HepG2 (cell line): ENCODE results near the gene HPS6. TPM values are rescaled to one million over a fixed set of nuclear protein-coding genes. Genes with fewer than 3 reads are reported as not detected.

Experiments
- ATAC-seq: fragments of 200-7000 bp; cut with Tn5 transposase; 3 replicates; pipeline ENCODE4 v1.9.1; 2020; ENCODE audit warnings: mild to moderate bottlenecking, moderate library complexity
- BruUV-seq: library from RNA; stranded (reverse); fragments of 400-500 nt; replicated peaks from 2 replicates; lab custom pipeline; 2021; lab: Mats Ljungman, UMichigan
- CTCF ChIA-PET: fragments of 300-600 bp; formaldehyde crosslinking; extraction: SDS; loops from one replicate; lab custom pipeline; 2021; ENCODE audit warnings: low total read pairs, inconsistent platforms, low intra/inter-chr PET ratio; lab: Yijun Ruan, JAX
- POLR2A ChIA-PET: fragments of 350-600 bp; sonication (Branson Sonifier 250); formaldehyde crosslinking; loops from one replicate; lab custom pipeline; 2020; ENCODE audit warnings: antibody characterized with exemption, inconsistent platforms; lab: Yijun Ruan, JAX
- DNase-seq: peaks from one replicate; pipeline ENCODE4 v3.0.0-alpha.2; 2015; ENCODE audit warnings: low spot score
- FAIRE-seq: peaks from 3 replicates; lab custom pipeline; 2011; peaks lifted over from hg19 to GRCh38; lab: Jason Lieb, UNC
- H2AFZ ChIP-seq: one replicate; pipeline ENCODE4 v1.6.1; 2011; ENCODE audit warnings: low read length, inconsistent platforms
- H3K27ac ChIP-seq: fragments of 300-600 bp; 3 replicates; pipeline ENCODE4 v1.8.0; 2011; ENCODE audit warnings: mixed run types, mild to moderate bottlenecking, mixed read lengths, low read length, inconsistent platforms; ENCODE audit not compliant: insufficient read depth; ENCODE audit errors: extremely low read length
- H3K27me3 ChIP-seq, 2 experiments: fragments of 200-600 bp in 1 of 2; 2 replicates in 1 of 2; 3 replicates in 1 of 2; pipeline versions ENCODE4 v1.6.0 to v1.8.0; 2011; ENCODE audit warnings: low read length in 2 of 2, mild to moderate bottlenecking in 2 of 2, moderate library complexity in 2 of 2, inconsistent platforms in 1 of 2; ENCODE audit not compliant: insufficient read depth in 2 of 2, control insufficient read depth in 1 of 2
- H3K36me3 ChIP-seq, 2 experiments: fragments of 200-600 bp in 1 of 2; replicated peaks in 1 of 2; 2 replicates in 1 of 2; 3 replicates in 1 of 2; pipeline versions ENCODE4 v1.5.1 to v1.8.0; 2011; ENCODE audit warnings: low read length in 2 of 2, inconsistent platforms in 1 of 2; ENCODE audit not compliant: insufficient read depth in 2 of 2, control insufficient read depth in 1 of 2
- H3K4me1 ChIP-seq: 2 replicates; pipeline ENCODE4 v1.5.1; 2012; ENCODE audit warnings: low read length, inconsistent platforms; ENCODE audit not compliant: insufficient read depth
- H3K4me2 ChIP-seq: 2 replicates; pipeline ENCODE4 v1.6.0; 2011; ENCODE audit warnings: low read depth, low read length, inconsistent platforms
- H3K4me3 ChIP-seq, 3 experiments: fragments of 200-600 bp in 1 of 3; sonication (generic), shearing (Covaris generic) in 1 of 3; replicated peaks in 1 of 3; 2 replicates each; pipeline ENCODE4 v1.5.1; 2011 to 2016; ENCODE audit warnings: low read length in 3 of 3, inconsistent platforms in 2 of 3, low read depth in 2 of 3, mild to moderate bottlenecking in 2 of 3, control low read depth in 1 of 3, mixed read lengths in 1 of 3; ENCODE audit not compliant: insufficient read depth in 1 of 3
- H3K79me2 ChIP-seq: one replicate; pipeline ENCODE4 v1.6.1; 2011; ENCODE audit warnings: low read length, inconsistent platforms; ENCODE audit not compliant: insufficient read depth
- H3K9ac ChIP-seq: 2 replicates; pipeline ENCODE4 v1.6.0; 2011; ENCODE audit warnings: mild to moderate bottlenecking, low read depth, low read length, inconsistent platforms; ENCODE audit not compliant: insufficient read depth
- H3K9me3 ChIP-seq: 2 replicates; pipeline ENCODE4 v1.5.1; 2012; ENCODE audit warnings: mild to moderate bottlenecking, low read length
- H4K20me1 ChIP-seq: 2 replicates; pipeline ENCODE4 v1.6.0; 2011; ENCODE audit warnings: inconsistent platforms, mild to moderate bottlenecking, low read length, moderate library complexity; ENCODE audit not compliant: insufficient read depth
- CHD2 ChIP-seq: IDR thresholded peaks from 2 replicates; pipeline ENCODE4 v1.6.1; 2011; ENCODE audit warnings: low read depth, low read length, improper control_type of control experiment
- MED1 ChIP-seq: sonication (generic); formaldehyde crosslinking; IDR thresholded peaks from 2 replicates; pipeline ENCODE4 v1.4.0; 2020; ENCODE audit warnings: missing genetic modification reagents
- PHF5A ChIP-seq: IDR thresholded peaks from one replicate; pipeline ENCODE4 v1.6.1; 2018; ENCODE audit warnings: low read depth, missing genetic modification reagents; ENCODE audit not compliant: unreplicated experiment
- SMYD3 ChIP-seq: sonication (generic); formaldehyde crosslinking; IDR thresholded peaks from 2 replicates; pipeline ENCODE4 v1.8.1; 2023; ENCODE audit warnings: mild to moderate bottlenecking, missing genetic modification reagents
- SP5 ChIP-seq: IDR thresholded peaks from 2 replicates; pipeline ENCODE4 v1.6.1; 2016; ENCODE audit warnings: low read depth, borderline replicate concordance
- SRSF1 ChIP-seq: fragments of 200-400 bp; formaldehyde crosslinking; optimal IDR thresholded peaks from 2 replicates; pipeline ENCODE3; 2017; ENCODE audit warnings: mild to moderate bottlenecking, low read depth, low read length, moderate library complexity
- STAT5B ChIP-seq: sonication (generic); formaldehyde crosslinking; IDR thresholded peaks from 2 replicates; pipeline ENCODE4 v1.4.0; 2020; ENCODE audit warnings: missing genetic modification reagents
- TARDBP ChIP-seq: sonication (generic); formaldehyde crosslinking; IDR thresholded peaks from 2 replicates; pipeline ENCODE4 v1.8.0; 2022; ENCODE audit warnings: mild to moderate bottlenecking, missing genetic modification reagents
- TFDP2 ChIP-seq: sonication (generic); formaldehyde crosslinking; IDR thresholded peaks from 2 replicates; pipeline ENCODE4 v1.4.0; 2020; ENCODE audit warnings: missing genetic modification reagents
- XBP1 ChIP-seq: sonication (generic); formaldehyde crosslinking; IDR thresholded peaks from 2 replicates; pipeline ENCODE4 v1.5.0; 2020; ENCODE audit warnings: missing genetic modification reagents
- ZFAT ChIP-seq: sonication (generic); formaldehyde crosslinking; conservative IDR thresholded peaks from 2 replicates; pipeline ENCODE4 v1.8.1; 2023; ENCODE audit warnings: missing genetic modification reagents, inconsistent platforms
- ZFP41 ChIP-seq: sonication (generic); formaldehyde crosslinking; IDR thresholded peaks from 2 replicates; pipeline ENCODE4 v1.4.0; 2020; ENCODE audit warnings: mild to moderate bottlenecking, missing genetic modification reagents, borderline replicate concordance
- ZNF12 ChIP-seq: sonication (generic); formaldehyde crosslinking; IDR thresholded peaks from 2 replicates; pipeline ENCODE4 v1.5.0; 2020; ENCODE audit warnings: missing genetic modification reagents
- ZNF503 ChIP-seq: sonication (generic); formaldehyde crosslinking; IDR thresholded peaks from 2 replicates; pipeline ENCODE4 v1.4.0; 2020; ENCODE audit warnings: missing genetic modification reagents
- ZNF549 ChIP-seq: sonication (generic); formaldehyde crosslinking; IDR thresholded peaks from 2 replicates; pipeline ENCODE4 v1.5.0; 2020; ENCODE audit warnings: missing genetic modification reagents
- ZSCAN20 ChIP-seq: sonication (generic); formaldehyde crosslinking; IDR thresholded peaks from 2 replicates; pipeline ENCODE4 v1.4.0; 2020; ENCODE audit warnings: missing genetic modification reagents, mild to moderate bottlenecking, borderline replicate concordance
- ZSCAN22 ChIP-seq: sonication (generic); formaldehyde crosslinking; IDR thresholded peaks from 2 replicates; pipeline ENCODE4 v1.4.0; 2020; ENCODE audit warnings: mild to moderate bottlenecking, missing genetic modification reagents
- WGBS: methylation state at CpG from one replicate; pipeline ENCODE4 v1.1.6; 2017; ENCODE audit warnings: low lambda C conversion rate; 5-methylcytosine and 5-hydroxymethylcytosine counted together
- in situ Hi-C: cut with HindIII; loops from 2 replicates; pipeline ENCODE4 v1.10.0; 2017; ENCODE audit warnings: low pct_unique_long_range_greater_than_20kb; ENCODE audit not compliant: extremely low pct_ligation_motif_present
- intact Hi-C: fragments of 100-400 bp; cut with micrococcal nuclease; formaldehyde crosslinking; loops from one replicate; pipeline ENCODE4 v1.10.0; 2022; ENCODE audit not compliant: unreplicated experiment
- polyA plus RNA-seq, 8 experiments: library from polyadenylated mRNA; depleted of rRNA in 3 of 8; stranded (reverse) in 7 of 8; unstranded in 1 of 8; fragments of >200 nt; fragmentation: Illumina TruSeq in 4 of 8; extraction: Trizol in 4 of 8; gene quantifications; 2 replicates each; pipeline versions ENCODE4 v1.2.1 to v1.2.3, GENCODE V29; 2011 to 2016; ENCODE audit warnings: low read depth in 4 of 8, missing spikeins in 1 of 8, mixed read lengths in 1 of 8; ENCODE audit not compliant: insufficient read depth in 1 of 8
- total RNA-seq, 5 experiments: library from RNA; depleted of rRNA; stranded (reverse); fragments of >200 nt; fragmentation: Illumina TruSeq; extraction: Trizol; gene quantifications; 2 replicates each; pipeline ENCODE4 v1.2.3, GENCODE V29; 2016; ENCODE audit warnings: low read depth in 1 of 5

The HPS6 gene
- total and polyA plus RNA-seq, 2 of the 13 experiments (the other 11 are each of a cell fraction or from before 2014, with no cell fraction given) = 2.9 to 14.9 TPM

- TF ChIP-seq TFDP2 (CRISPR knock-in tag) (0 out of 2 replicates have a peak, but pooled peaks have one; percentile 21), SMYD3 (CRISPR knock-in tag) (no peak), MED1 (no peak), ZFAT (CRISPR knock-in tag) (no peak), SP5 (peak; percentile 90), STAT5B (CRISPR knock-in tag) (peak; percentile 45; the same call in 1 of the 2 replicates), SRSF1 (peak; percentile 81)
- TF ChIP-seq, all 625 proteins: peak for 84
These were observed 49.9 kb downstream of the HPS6 start (continued) for GRCh38 chr10:102114861-102115618.

GRCh38 chr10:102115775-102116174, 50.6 kb downstream of the HPS6 start:
- 36% methylated on average over 3 of the region's 3 CpGs for WGBS
- H4K20me1 ChIP-seq = peaks cover 9% of the 10 kb centered on the region
- ChIA-PET CTCF (no interaction called here), POLR2A (interaction anchor here (1.2 to 3.2 kb wide), 5 partner anchors 12 to 305 kb away, joined by 3 to 28 read pairs (median 7); partner anchors contain the start of gene FBXL15)
- no peak overlapping the region for H3K4me3 ChIP-seq
- H3K4me1 ChIP-seq = peaks cover 68% of the 10 kb centered on the region
- ATAC-seq (no peak), FAIRE-seq (no peak), DNase-seq (no peak)
- no peaks in the 10 kb centered on the region for H3K9me3 ChIP-seq
- intact Hi-C loops (loop anchor here (5.0 kb wide), 1 partner anchor 48 kb away; the partner anchor contains the start of gene HPS6), in situ Hi-C loops (no loop called here)
- no peak overlapping the region for H2AFZ ChIP-seq
- BruUV-seq = no TSS peak
- peaks cover 2 to 11% of the 10 kb centered on the region in 2 experiments; a peak in 4 of 5 replicates for H3K36me3 ChIP-seq
- H3K4me2 ChIP-seq = peak overlapping the region; percentile 77; the same call in 1 of the 2 replicates
- H3K27ac ChIP-seq = no peak overlapping the region
- H3K79me2 ChIP-seq = peaks cover 20% of the 10 kb centered on the region
- H3K27me3 ChIP-seq = peaks cover 0 to 2% of the 10 kb centered on the region in 2 experiments; a peak in 1 of 5 replicates
- H3K9ac ChIP-seq = no peak overlapping the region
- TF ChIP-seq ZFP41 (CRISPR knock-in tag) (no peak), ZSCAN22 (CRISPR knock-in tag) (no peak), CHD2 (no peak), XBP1 (CRISPR knock-in tag) (no peak), ZNF12 (CRISPR knock-in tag) (no peak), PHF5A (CRISPR knock-in tag) (no peak), TARDBP (CRISPR knock-in tag) (no peak), ZNF549 (CRISPR knock-in tag) (no peak), ZSCAN20 (no peak), ZNF503 (CRISPR knock-in tag) (no peak)
